A549 (cell line): ENCODE results near the gene CCDC159. TPM values are rescaled to one million over a fixed set of nuclear protein-coding genes. Genes with fewer than 3 reads are reported as not detected.

ENCODE experiments used
- ATAC-seq, 2 experiments: fragments of 200-7000 bp in 1 of 2; fragments of >200 bp in 1 of 2; cut with Nextera tagmentation in 1 of 2; cut with Tn5 transposase in 1 of 2; 3 replicates each; pipeline versions ENCODE4 v1.8.0 to v1.9.1; 2018 to 2020; ENCODE audit warnings: mild to moderate bottlenecking in 1 of 2, moderate library complexity in 1 of 2
- CTCF ChIA-PET: fragments of 300-600 bp; sonication (Branson Sonifier 250); formaldehyde crosslinking; extraction: SDS; loops from one replicate; lab custom pipeline; 2021; ENCODE audit warnings: antibody characterized with exemption, inconsistent platforms; lab: Yijun Ruan, JAX
- POLR2A ChIA-PET: fragments of 350-600 bp; formaldehyde crosslinking; extraction: SDS; loops from one replicate; lab custom pipeline; 2021; ENCODE audit warnings: antibody characterized with exemption, inconsistent platforms; lab: Yijun Ruan, JAX
- DNase-seq, 2 experiments: peaks; one replicate each; pipeline versions ENCODE4 v3.0.0 to v3.0.0-alpha.2; 2011 to 2016; ENCODE audit warnings: low read depth in 1 of 2, low spot score in 1 of 2
- FAIRE-seq: peaks from 2 replicates; lab custom pipeline; 2011; peaks lifted over from hg19 to GRCh38; lab: Jason Lieb, UNC
- H3K27ac ChIP-seq, 2 experiments: fragments of >200 bp; sonication (Bioruptor Twin); formaldehyde crosslinking; 3 replicates each; pipeline ENCODE4 v1.5.1; 2016 to 2017
- H3K4me1 ChIP-seq: fragments of >200 bp; sonication (Bioruptor Twin); formaldehyde crosslinking; 3 replicates; pipeline ENCODE4 v1.6.1; 2016
- H3K4me2 ChIP-seq: fragments of >200 bp; sonication (Bioruptor Twin); formaldehyde crosslinking; 3 replicates; pipeline ENCODE4 v1.6.1; 2016
- H3K4me3 ChIP-seq: fragments of >200 bp; sonication (Bioruptor Twin); formaldehyde crosslinking; 3 replicates; pipeline ENCODE4 v1.5.1; 2016
- H3K9me3 ChIP-seq: fragments of >200 bp; sonication (Bioruptor Twin); formaldehyde crosslinking; 3 replicates; pipeline ENCODE4 v1.6.1; 2016
- CBX8 ChIP-seq: fragments of 200-600 bp; sonication (generic); IDR thresholded peaks from 2 replicates; pipeline ENCODE4 v1.6.1; 2016
- CEBPB ChIP-seq, 2 experiments: fragments of >200 bp in 1 of 2; sonication (Bioruptor Twin) in 1 of 2; formaldehyde crosslinking in 1 of 2; IDR thresholded peaks; 2 replicates each; pipeline ENCODE4 v1.6.1; 2012 to 2016
- ELK1 ChIP-seq: fragments of 150-350 bp; IDR thresholded peaks from 2 replicates; pipeline ENCODE4 v1.6.1; 2014; ENCODE audit warnings: low read depth, mild to moderate bottlenecking, low read length
- FOSL2 ChIP-seq, 2 experiments: fragments of 450-650 bp in 1 of 2; fragments of >200 bp in 1 of 2; sonication (Bioruptor Twin) in 1 of 2; formaldehyde crosslinking; IDR thresholded peaks; 2 replicates each; pipeline versions ENCODE4 v1.5.0 to v1.6.1; 2016 to 2020; ENCODE audit warnings: mild to moderate bottlenecking in 1 of 2, moderate library complexity in 1 of 2
- HEYL ChIP-seq: fragments of 250-450 bp; sonication (Bioruptor Pico); IDR thresholded peaks from 2 replicates; pipeline ENCODE4 v1.8.0; 2021; ENCODE audit warnings: mild to moderate bottlenecking, moderate library complexity
- JUN ChIP-seq, 2 experiments: fragments of >200 bp; sonication (Bioruptor Twin); formaldehyde crosslinking; IDR thresholded peaks; 2 replicates in 1 of 2; 3 replicates in 1 of 2; pipeline ENCODE4 v1.6.1; 2016 to 2017
- KDM1A ChIP-seq: fragments of 200-600 bp; sonication (generic); IDR thresholded peaks from 2 replicates; pipeline ENCODE4 v1.6.1; 2016; ENCODE audit warnings: low read depth, mild to moderate bottlenecking
- MAFK ChIP-seq: fragments of 450-650 bp; IDR thresholded peaks from 2 replicates; pipeline ENCODE4 v1.6.1; 2014; ENCODE audit not compliant: partially characterized antibody
- MAZ ChIP-seq: fragments of 150-350 bp; IDR thresholded peaks from 2 replicates; pipeline ENCODE4 v1.6.1; 2014; ENCODE audit warnings: antibody characterized with exemption, low read depth, low read length, borderline replicate concordance
- NFE2L2 ChIP-seq: fragments of 150-350 bp; conservative IDR thresholded peaks from 2 replicates; pipeline ENCODE4 v1.6.1; 2014; ENCODE audit warnings: low read length
- POLR2A ChIP-seq: IDR thresholded peaks from 2 replicates; pipeline ENCODE4 v1.6.1; 2012; ENCODE audit warnings: mild to moderate bottlenecking, low read length
- POLR2AphosphoS2 ChIP-seq: conservative IDR thresholded peaks from 2 replicates; pipeline ENCODE4 v1.6.1; 2012; ENCODE audit warnings: low read length, improper control_type of control experiment, inconsistent platforms
- RAD21 ChIP-seq, 2 experiments: fragments of >200 bp in 1 of 2; sonication (Bioruptor Twin) in 1 of 2; formaldehyde crosslinking in 1 of 2; IDR thresholded peaks in 1 of 2; conservative IDR thresholded peaks in 1 of 2; 2 replicates in 1 of 2; 3 replicates in 1 of 2; pipeline ENCODE4 v1.6.1; 2012 to 2018; ENCODE audit warnings: inconsistent platforms in 1 of 2
- RARB ChIP-seq: fragments of 250-450 bp; sonication (Bioruptor Pico); IDR thresholded peaks from 2 replicates; pipeline ENCODE4 v1.8.0; 2021; ENCODE audit warnings: mild to moderate bottlenecking, moderate library complexity
- SREBF2 ChIP-seq: fragments of 450-650 bp; IDR thresholded peaks from 2 replicates; pipeline ENCODE4 v1.6.1; 2014; ENCODE audit warnings: mild to moderate bottlenecking, moderate library complexity
- TFCP2L1 ChIP-seq: fragments of 250-450 bp; sonication (Bioruptor Pico); IDR thresholded peaks from 2 replicates; pipeline ENCODE4 v1.5.0; 2021; ENCODE audit warnings: mild to moderate bottlenecking
- WGBS: methylation state at CpG from one replicate; pipeline ENCODE4 v1.1.6; 2017; ENCODE audit errors: missing lambda C conversion rate; 5-methylcytosine and 5-hydroxymethylcytosine counted together
- polyA minus RNA-seq: library from RNA; depleted of rRNA, polyadenylated mRNA; stranded (reverse); fragments of >200 nt; gene quantifications from 2 replicates; pipeline ENCODE4 v1.2.3, GENCODE V29; 2011; rRNA and poly(A)+ RNA removed
- polyA plus RNA-seq, 4 experiments: library from polyadenylated mRNA; depleted of rRNA in 3 of 4; stranded (reverse); fragments of >200 nt; fragmentation: RNase III in 1 of 4; extraction: RNeasy Plus Mini Kit Qiagen cat#74134 plus additional on column Dnase treatment in 1 of 4; gene quantifications; 2 replicates in 3 of 4; 3 replicates in 1 of 4; pipeline ENCODE4 v1.2.3, GENCODE V29; 2011 to 2017
- TF ChIP-seq, protein P1 (sequence below): fragments of >200 bp; sonication (Bioruptor Twin); formaldehyde crosslinking; IDR thresholded peaks from 3 replicates; pipeline ENCODE4 v1.6.1; 2016
- TF ChIP-seq, protein P2 (sequence below): fragments of 450-650 bp; IDR thresholded peaks from 2 replicates; pipeline ENCODE4 v1.6.1; 2014; ENCODE audit warnings: antibody characterized with exemption
- TF ChIP-seq, protein P3 (sequence below): IDR thresholded peaks from 2 replicates; pipeline ENCODE4 v1.6.1; 2012
- TF ChIP-seq, protein P4 (sequence below): IDR thresholded peaks from 2 replicates; pipeline ENCODE4 v1.6.1; 2012
- TF ChIP-seq, protein P5 (sequence below): fragments of >200 bp; sonication (Bioruptor Twin); formaldehyde crosslinking; IDR thresholded peaks from 2 replicates; pipeline ENCODE4 v1.6.1; 2016
- TF ChIP-seq, protein P6 (sequence below): fragments of 200-600 bp; sonication (generic); IDR thresholded peaks from 2 replicates; pipeline ENCODE4 v1.6.1; 2016; ENCODE audit warnings: antibody characterized with exemption, mild to moderate bottlenecking, moderate library complexity

CCDC159 gene
- polyA plus RNA-seq (2011; rRNA removed) (11.3 and 12.2 TPM in 2 replicates), polyA plus RNA-seq (2017; fragmentation: RNase III; extraction: RNeasy Plus Mini Kit Qiagen cat#74134 plus additional on column Dnase treatment) (8.4 to 11.2 TPM (median 8.6 TPM) in 3 replicates), polyA minus RNA-seq (8.0 and 12.8 TPM in 2 replicates)
- 7.5 and 7.9 TPM in 2 replicates for polyA plus RNA-seq (2012; cell fraction: cytosol; rRNA removed)
- 40.2 and 53.1 TPM in 2 replicates for polyA plus RNA-seq (2012; cell fraction: nucleus; rRNA removed)

DNA sequence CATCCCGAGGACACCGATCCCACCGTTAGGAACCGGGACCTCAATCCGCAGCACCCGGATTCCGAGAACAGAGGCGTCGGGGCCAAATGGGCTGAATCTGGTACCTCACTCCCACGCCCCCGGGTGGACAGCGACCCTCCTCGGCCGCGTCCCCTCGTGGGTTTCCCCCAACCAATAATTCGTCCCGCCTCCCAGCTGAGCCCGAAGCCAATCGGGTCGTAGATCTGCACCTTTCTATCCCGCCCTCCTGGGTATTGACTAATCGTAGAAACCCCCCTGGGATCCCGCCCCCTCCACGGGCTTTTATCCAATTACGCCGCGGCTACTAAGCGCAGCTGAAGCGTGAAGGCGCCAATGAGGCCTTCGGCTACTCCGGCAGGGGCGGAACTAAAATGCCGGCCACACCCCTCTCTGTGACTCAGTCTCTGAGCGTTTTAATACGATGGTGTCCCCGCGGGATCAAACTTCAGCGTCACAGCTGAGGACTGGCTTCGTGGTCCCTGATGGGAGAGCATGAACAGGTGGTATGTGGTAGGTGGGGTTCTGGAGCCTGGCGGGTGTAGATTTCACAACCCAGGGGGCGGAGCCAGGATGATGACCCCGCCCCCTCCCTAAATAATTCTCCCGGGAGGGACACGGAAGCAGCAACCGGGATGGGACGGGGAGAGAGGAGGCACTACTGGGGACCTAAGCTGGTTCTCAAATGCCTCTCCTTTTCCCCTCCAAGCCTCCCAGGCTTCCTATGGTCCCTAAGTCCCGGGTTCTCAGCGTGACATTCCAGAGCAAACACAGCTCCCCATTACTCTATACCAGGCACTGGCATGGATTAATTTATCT lies at the start of gene CCDC159, which contains the start of gene TMEM205:
Gene CCDC159, plus strand, starts transcription at position 416 of the 837 bp plus-strand sequence. Its CDS starts 88 bp downstream, at position 504.
Gene TMEM205, minus strand, starts transcription at position 165 of the 837 bp plus-strand sequence. CDS start 649 bp downstream, outside the sequence.
- ATAC-seq (peak; percentile 82 to 91), DNase-seq (peak; percentile 89 to 97), FAIRE-seq (no peak)
- under 1% methylated on average over 10 of the region's 50 CpGs for WGBS
- Histone ChIP-seq H3K4me3 (peak within 1 kb of the TSS; percentile 90), H3K9me3 (0 out of 3 replicates have a peak, but pooled peaks cover 7% of the 10 kb centered on the region), H3K27ac (peak within 1 kb of the TSS; percentile 79 to 98), H3K4me2 (peak within 1 kb of the TSS; percentile 98), H3K4me1 (peaks cover 28% of the 10 kb centered on the region)
- POLR2A ChIA-PET: interaction anchor here (0.6 to 2.8 kb wide), 8 partner anchors 10 to 1197 kb away, joined by 3 to 19 read pairs (median 4); partner anchors contain the start of genes ODAD3, PRKCSH and SWSAP1
- CTCF ChIA-PET: interaction anchor here (0.7 to 1.6 kb wide), 7 partner anchors 22 to 57 kb away, joined by 3 to 9 read pairs (median 4); no protein-coding TSS in a partner anchor
- TF ChIP-seq FOSL2 (IDR thresholded peaks at IDR 0.05) (no peak), FOSL2 (CRISPR knock-in tag; IDR thresholded peaks at IDR 0.05) (peak; percentile 86), POLR2A (peak; percentile 72), CBX8 (no peak), RARB (CRISPR knock-in tag) (no peak), JUN (IDR thresholded peaks at IDR 0.05) (peak; percentile 26 to 35; a peak in 1 of 5 replicates), NFE2L2 (no peak), CEBPB (IDR thresholded peaks at IDR 0.05) (peak; percentile 73 to 88), HEYL (CRISPR knock-in tag) (no peak), MAZ (no peak), SREBF2 (no peak), KDM1A (no peak)
- TF ChIP-seq, protein P1, sequence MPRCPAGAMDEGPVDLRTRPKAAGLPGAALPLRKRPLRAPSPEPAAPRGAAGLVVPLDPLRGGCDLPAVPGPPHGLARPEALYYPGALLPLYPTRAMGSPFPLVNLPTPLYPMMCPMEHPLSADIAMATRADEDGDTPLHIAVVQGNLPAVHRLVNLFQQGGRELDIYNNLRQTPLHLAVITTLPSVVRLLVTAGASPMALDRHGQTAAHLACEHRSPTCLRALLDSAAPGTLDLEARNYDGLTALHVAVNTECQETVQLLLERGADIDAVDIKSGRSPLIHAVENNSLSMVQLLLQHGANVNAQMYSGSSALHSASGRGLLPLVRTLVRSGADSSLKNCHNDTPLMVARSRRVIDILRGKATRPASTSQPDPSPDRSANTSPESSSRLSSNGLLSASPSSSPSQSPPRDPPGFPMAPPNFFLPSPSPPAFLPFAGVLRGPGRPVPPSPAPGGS: 0 out of 3 replicates have a peak, but pooled peaks have one; percentile 52
- TF ChIP-seq, protein P2, sequence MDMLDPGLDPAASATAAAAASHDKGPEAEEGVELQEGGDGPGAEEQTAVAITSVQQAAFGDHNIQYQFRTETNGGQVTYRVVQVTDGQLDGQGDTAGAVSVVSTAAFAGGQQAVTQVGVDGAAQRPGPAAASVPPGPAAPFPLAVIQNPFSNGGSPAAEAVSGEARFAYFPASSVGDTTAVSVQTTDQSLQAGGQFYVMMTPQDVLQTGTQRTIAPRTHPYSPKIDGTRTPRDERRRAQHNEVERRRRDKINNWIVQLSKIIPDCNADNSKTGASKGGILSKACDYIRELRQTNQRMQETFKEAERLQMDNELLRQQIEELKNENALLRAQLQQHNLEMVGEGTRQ: 0 out of 2 replicates have a peak, but pooled peaks have one; percentile 6
- TF ChIP-seq, protein P3, sequence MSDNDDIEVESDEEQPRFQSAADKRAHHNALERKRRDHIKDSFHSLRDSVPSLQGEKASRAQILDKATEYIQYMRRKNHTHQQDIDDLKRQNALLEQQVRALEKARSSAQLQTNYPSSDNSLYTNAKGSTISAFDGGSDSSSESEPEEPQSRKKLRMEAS: peak; percentile 73
- TF ChIP-seq, protein P4, sequence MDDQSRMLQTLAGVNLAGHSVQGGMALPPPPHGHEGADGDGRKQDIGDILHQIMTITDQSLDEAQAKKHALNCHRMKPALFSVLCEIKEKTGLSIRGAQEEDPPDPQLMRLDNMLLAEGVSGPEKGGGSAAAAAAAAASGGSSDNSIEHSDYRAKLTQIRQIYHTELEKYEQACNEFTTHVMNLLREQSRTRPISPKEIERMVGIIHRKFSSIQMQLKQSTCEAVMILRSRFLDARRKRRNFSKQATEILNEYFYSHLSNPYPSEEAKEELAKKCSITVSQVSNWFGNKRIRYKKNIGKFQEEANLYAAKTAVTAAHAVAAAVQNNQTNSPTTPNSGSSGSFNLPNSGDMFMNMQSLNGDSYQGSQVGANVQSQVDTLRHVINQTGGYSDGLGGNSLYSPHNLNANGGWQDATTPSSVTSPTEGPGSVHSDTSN: peak; percentile 50; the same call in 1 of the 2 replicates

DNA sequence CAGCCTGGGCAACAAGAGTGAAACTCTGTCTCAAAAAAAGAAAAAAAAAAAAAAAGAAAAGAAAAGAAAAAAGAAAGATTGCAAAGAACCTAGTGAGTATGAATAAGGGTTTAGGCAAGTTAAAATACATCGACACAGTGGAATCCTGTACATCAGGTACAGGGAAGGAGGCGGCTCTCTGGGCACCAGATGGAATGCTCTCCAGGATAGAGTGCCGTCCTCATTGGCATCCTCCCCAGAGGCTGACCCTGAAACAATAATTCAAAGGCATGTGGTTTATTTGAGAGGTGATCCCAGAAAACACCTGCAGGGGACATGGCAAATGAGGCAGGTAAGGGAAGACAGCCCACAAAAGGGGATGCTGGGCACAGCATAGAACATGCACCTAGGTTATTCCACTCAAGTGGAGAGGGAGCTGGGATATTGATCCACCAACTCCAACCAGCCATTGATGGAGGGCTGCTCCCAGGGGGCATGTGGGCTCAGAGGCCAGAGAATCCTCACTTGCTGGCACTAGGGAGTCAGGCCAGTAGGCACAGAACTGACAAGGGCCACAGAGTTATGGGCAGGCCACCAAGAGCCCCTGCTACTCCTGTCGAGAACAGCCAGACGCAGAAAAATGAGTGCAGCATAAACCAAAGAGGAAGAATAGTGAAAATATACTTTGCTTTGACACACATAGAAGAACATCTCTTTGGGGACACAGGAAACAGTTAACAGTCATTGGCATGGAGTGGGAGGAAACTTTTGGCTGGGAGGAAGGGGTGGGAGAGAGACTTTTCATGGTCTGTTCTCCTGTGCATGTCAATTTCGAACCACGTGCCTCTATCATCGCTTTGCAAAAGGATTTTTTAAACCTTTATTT lies 46.1 kb upstream of the CCDC159 start:
- FAIRE-seq (no peak), ATAC-seq (no peak; a peak in 1 of 6 replicates), DNase-seq (no peak)
- H3K9me3 ChIP-seq: no peaks in the 10 kb centered on the region
- peaks cover 5% of the 10 kb centered on the region; the same call in 1 of the 3 replicates for H3K4me1 ChIP-seq
- no peak overlapping the region for H3K27ac ChIP-seq
- 78% methylated on average over 8 of the region's 8 CpGs for WGBS
- H3K4me3 ChIP-seq: no peak overlapping the region
- POLR2A ChIA-PET: no interaction called here
- H3K4me2 ChIP-seq: no peak overlapping the region
- CTCF ChIA-PET: interaction anchor here (0.9 kb wide), 1 partner anchor 146 kb away, joined by 4 read pairs; no protein-coding TSS in a partner anchor
- no peak for TF ChIP-seq TFCP2L1
- TF ChIP-seq, protein P5, sequence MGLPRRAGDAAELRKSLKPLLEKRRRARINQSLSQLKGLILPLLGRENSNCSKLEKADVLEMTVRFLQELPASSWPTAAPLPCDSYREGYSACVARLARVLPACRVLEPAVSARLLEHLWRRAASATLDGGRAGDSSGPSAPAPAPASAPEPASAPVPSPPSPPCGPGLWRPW: no peak
- TF ChIP-seq, protein P6, sequence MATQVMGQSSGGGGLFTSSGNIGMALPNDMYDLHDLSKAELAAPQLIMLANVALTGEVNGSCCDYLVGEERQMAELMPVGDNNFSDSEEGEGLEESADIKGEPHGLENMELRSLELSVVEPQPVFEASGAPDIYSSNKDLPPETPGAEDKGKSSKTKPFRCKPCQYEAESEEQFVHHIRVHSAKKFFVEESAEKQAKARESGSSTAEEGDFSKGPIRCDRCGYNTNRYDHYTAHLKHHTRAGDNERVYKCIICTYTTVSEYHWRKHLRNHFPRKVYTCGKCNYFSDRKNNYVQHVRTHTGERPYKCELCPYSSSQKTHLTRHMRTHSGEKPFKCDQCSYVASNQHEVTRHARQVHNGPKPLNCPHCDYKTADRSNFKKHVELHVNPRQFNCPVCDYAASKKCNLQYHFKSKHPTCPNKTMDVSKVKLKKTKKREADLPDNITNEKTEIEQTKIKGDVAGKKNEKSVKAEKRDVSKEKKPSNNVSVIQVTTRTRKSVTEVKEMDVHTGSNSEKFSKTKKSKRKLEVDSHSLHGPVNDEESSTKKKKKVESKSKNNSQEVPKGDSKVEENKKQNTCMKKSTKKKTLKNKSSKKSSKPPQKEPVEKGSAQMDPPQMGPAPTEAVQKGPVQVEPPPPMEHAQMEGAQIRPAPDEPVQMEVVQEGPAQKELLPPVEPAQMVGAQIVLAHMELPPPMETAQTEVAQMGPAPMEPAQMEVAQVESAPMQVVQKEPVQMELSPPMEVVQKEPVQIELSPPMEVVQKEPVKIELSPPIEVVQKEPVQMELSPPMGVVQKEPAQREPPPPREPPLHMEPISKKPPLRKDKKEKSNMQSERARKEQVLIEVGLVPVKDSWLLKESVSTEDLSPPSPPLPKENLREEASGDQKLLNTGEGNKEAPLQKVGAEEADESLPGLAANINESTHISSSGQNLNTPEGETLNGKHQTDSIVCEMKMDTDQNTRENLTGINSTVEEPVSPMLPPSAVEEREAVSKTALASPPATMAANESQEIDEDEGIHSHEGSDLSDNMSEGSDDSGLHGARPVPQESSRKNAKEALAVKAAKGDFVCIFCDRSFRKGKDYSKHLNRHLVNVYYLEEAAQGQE: no peak
- no peak for TF ChIP-seq CEBPB (IDR thresholded peaks at IDR 0.05)
- no peak for TF ChIP-seq POLR2AphosphoS2
- TF ChIP-seq MAFK: no peak
- no peak for TF ChIP-seq RAD21 (conservative IDR thresholded peaks at IDR 0.05 in 1 of 2, IDR thresholded peaks at IDR 0.05 in 1 of 2)
- TF ChIP-seq, protein P1: no peak
- no peak for TF ChIP-seq ELK1
